PFSK-1 (cell line): Measurements from ENCODE around the gene EHBP1L1.

Experiments
- FOXP2 ChIP-seq: optimal IDR thresholded peaks from 2 replicates; pipeline ENCODE3; 2011; ENCODE audit warnings: borderline replicate concordance, control low read depth, inconsistent platforms; ENCODE audit not compliant: insufficient read depth; ENCODE audit errors: extremely low read length, extremely low read depth
- POLR2AphosphoS5 ChIP-seq: IDR thresholded peaks from 2 replicates; pipeline ENCODE4 v1.6.1; 2012; ENCODE audit warnings: low read depth, mild to moderate bottlenecking, control low read depth, low read length, moderate library complexity
- REST ChIP-seq, 2 experiments: IDR thresholded peaks; 2 replicates each; pipeline versions ENCODE4 v1.6.1 to v1.8.0; 2011 to 2012; ENCODE audit warnings: low read depth in 2 of 2, low read length in 2 of 2, control low read depth in 1 of 2, inconsistent platforms in 1 of 2, mild to moderate bottlenecking in 1 of 2, moderate library complexity in 1 of 2; ENCODE audit not compliant: insufficient read depth in 1 of 2
- SIN3A ChIP-seq: IDR thresholded peaks from 2 replicates; pipeline ENCODE4 v1.6.1; 2012; ENCODE audit warnings: mild to moderate bottlenecking, low read length, moderate library complexity, borderline replicate concordance; ENCODE audit not compliant: insufficient read depth
- TAF1 ChIP-seq: IDR thresholded peaks from 2 replicates; pipeline ENCODE4 v1.6.1; 2012; ENCODE audit warnings: low read length, control low read depth, borderline replicate concordance; ENCODE audit not compliant: insufficient read depth

DNA sequence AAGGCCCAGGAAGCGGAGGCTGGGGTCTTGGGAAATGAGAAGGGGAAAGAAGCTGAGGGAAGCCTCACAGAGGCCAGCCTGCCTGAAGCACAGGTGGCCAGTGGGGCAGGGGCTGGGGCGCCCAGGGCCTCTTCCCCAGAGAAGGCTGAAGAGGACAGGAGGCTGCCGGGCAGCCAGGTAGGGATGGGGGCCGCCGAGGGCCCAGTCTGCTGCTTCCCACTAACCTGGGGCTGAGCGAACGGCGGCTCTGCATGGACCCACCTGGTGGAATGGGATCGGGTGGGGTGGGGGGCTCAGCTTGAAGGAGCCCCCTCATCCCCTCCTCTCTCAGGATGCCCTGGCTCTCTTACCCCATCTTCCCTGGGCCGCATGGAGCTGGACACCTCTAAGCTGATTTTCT, 7.7 kb downstream of the EHBP1L1 start:
- TF ChIP-seq POLR2AphosphoS5 (no peak), REST (IDR thresholded peaks at IDR 0.05; ENCODE audit: insufficient read depth in 1 of 2, low read depth in 2 of 2, low read length in 2 of 2) (no peak), TAF1 (no peak), SIN3A (no peak), FOXP2 (no peak)
